ENCODE measurements around the gene POU3F3.

Gene POU3F3

DNA sequence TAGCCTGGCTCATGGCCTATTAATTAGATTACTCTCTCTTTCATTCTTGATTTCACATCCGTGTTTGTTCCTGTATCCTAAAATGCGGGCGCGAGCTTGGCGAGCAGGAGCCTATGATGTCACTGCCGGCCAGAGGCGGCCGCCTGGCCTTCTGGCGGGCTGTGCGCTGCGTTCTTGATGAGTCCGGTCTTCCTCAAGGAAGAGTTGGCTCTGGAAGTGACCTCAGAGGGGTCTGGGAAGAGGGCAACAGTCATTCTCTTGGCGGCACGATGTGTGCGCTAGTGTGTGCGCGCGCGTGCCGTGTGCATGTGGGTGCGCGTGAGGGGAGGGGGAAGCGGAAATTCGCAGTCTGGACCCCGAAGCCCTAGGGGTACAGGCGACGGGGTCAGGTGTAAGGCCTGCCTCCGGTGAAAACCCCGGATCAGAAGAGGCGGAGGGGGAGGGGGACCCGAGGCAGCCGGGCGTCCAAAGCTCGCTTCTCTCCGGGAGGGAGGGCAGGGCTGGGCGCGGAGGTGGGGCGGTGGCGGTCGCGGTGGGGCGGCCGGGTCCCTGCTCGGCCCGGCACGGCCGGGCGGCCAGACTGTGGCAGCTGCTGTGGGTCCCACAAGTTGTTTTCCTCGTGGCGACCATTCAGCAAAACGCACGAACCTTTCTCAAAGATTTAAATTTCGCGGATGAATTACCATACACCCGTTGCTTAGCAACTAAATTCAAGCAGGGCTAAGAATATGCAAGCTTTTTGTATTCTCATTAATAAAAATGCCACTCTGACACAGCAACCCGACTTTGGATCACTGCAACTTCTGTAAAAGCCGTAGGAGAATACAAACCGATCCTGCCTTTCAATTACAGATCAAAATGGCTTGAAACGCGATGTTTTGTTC is 8.4 kb downstream of the POU3F3 start:
- no peak for DNase-seq

DNA sequence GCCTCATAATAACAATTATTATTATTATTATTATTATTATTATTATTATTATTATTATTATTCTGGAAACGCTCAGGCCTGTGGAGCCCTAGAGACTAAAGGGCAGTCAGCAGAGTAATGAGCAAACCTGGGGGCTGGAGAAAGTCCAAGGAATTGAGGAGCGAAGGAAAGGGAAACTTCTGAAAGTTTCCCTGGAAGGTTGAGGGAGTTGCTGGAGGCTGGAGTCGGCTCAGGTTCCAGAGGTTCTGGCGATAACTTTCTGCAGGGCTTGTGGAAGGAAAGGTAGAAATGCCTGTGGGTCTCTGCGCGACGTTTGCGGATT is 9.2 kb downstream of the POU3F3 start:
- no peak for DNase-seq

DNA sequence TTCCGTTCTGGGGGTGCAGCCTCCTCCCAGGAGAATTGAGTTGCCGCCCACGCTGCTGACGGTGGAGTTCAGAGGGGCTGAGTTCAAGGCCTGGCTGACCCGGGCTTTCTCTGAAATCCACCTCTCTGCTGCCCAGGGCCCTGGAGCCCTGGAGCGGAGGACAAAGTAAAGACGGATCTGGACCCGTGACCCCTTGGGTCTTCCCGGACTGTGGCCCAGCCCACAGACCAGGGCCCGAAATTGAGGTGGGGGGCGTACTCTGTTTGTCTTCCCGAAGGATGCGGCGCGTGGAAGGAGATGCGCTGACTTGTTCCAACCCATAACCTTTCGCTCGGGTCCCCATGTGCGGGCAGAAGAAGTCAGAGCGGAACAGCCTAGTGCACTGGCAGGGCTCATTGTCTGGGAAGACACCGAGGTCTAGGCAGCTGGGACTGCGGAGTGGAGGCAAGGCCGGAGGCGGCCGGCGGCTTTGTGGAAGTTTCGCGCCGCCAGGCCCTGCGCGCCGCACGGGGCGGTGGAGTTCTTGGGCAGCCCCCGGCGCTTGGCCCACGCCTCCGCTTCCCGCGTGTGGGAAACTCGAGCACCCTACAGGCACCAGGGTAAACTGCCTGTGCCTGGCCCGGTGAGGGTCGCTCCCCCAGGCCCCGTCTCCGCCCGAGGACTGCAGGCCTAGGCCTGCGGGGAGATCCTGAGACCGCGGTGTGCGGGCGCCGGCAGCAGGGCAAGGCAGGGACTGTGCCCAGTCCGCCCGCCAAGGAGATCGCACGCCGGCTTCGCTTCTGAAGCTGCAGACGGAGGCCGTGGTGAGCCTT is 9.8 kb downstream of the POU3F3 start:
- no peak for DNase-seq

DNA sequence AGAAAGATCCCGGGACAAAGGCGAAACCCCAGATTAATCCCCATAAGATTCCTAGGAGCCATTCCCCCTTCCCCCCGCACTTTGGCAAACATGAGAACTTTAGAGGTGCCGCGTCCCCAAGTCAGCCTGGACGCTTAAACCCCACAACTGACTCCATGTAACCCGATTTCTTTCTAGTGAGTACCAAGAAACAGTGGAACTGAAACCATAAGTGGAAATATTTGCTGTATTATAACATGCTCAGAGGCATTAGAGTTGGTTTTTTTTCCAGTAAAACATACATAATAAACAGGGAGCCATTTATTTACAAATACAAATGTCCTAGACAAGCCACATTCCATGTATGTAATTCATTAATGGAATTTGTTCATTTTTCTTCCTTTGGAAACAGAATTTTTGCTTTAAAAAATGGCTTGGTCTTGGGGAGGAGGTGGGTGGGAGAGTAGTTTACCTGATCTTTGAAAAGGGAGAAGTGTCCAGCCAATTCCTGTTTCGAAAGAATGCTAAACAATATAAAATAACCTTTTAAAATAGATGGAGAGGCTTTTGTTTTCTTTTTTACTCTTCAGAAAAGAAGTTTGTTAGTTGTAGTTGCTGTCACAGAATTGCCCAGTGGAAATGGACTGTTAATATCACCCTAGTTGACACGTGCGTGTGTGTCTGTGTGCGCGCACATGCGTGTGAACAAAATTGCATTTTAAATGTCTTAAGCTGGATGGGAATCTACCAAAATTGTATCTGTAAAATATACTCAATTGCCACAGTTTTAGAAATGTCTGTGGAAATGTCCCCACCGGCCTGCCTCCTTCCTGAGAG is 10.6 kb downstream of the POU3F3 start:
- no peak for DNase-seq

DNA sequence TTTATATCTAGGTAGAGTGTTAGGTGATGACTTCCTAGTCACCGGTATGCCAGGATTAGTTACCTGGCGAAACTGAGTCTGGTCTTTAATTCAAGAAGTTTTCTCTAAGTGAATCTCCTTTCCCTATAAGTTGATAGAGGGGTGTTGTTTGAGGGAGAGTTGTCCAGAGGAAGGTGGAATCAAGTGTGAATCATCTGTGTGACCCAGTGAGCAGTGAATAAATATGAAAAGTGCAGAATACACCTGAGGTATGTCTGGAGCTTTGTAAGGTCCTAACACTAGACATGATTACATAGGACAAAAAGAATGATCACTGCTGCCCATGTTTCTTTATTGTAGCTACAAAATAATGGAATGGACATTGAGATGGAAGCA is 11.2 kb downstream of the POU3F3 start:
- no peak for DNase-seq

DNA sequence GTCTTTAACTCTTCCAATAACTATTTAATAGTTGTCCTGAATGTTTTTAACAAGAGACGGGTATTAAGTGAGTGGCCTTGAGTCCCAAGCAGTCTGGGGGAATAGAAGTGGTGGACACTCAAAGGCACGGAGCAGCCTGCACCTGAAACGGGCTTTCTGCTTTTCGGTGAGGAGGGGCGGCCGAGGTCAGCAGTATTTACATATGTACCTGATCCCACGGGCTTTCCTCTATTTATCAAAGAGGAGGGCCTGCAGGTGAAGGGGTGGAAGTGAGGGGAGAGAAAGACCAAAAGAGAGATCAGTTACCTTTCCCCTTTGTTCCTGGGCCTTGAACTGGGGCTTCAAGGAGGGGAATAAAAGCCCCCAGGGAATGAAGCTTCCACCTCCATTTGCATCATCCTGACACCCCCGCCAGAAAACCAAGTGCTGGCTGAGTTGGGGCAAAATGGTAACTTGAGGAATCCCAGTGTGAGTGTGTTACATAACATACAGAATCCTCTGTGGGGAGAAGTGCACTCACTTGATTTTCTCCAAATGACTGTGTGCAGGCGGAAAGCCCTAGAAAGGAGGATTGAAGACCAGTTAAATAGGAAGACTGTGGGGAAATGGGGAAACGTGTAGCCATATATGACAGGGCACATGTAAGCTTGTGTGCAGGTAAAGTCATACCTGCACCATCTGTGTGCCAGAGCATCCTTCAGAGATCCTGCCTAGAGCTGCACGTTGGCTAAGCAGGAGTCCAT is 12.4 kb downstream of the POU3F3 start:
- DNase-seq, result no peak

DNA sequence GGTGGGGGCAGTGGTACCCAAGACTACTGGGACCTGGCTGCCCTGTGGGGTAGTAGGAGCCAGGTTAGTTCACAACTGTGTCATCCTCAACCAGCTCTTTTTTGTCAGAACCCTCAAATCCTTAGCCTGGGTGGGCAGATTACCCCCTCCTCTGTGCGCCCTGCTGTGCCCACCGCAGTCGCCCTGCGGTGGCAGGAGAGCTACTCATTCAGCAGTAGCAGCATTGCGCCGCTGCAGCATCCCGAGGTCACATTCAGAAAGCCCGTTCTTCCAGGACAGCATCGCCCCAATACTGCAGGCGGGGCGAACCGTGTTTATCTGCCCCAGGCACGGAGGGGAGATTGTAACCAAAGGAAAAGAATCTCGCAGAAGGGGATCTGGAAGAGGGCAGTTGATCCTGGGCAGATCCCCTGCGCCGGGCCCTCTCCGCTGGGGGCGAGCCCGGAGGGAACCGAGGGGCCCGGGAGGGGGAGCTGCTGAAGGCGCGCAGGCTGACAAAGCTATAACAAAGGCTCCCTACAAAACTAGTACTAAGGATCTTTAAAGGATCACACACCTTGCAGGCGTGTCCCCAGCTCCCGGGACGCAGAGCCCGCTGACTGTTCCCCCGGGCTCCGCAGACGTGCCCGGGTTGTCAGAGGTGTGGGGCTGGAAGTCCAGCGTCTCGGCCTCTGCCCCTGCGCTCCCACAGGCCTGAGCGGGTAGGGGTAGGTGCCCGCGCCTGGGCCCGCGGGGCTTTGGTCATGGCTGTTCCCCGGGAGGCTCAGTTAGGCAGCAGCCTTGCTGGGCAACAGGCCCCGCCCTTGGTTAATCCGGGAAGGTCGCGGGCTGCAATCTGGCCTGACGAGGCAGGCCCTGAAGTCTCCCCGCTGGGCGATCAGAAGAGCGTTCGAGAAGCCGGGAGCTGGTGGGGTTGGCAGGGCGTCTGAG is 13.2 kb downstream of the POU3F3 start:
- no peak for DNase-seq

DNA sequence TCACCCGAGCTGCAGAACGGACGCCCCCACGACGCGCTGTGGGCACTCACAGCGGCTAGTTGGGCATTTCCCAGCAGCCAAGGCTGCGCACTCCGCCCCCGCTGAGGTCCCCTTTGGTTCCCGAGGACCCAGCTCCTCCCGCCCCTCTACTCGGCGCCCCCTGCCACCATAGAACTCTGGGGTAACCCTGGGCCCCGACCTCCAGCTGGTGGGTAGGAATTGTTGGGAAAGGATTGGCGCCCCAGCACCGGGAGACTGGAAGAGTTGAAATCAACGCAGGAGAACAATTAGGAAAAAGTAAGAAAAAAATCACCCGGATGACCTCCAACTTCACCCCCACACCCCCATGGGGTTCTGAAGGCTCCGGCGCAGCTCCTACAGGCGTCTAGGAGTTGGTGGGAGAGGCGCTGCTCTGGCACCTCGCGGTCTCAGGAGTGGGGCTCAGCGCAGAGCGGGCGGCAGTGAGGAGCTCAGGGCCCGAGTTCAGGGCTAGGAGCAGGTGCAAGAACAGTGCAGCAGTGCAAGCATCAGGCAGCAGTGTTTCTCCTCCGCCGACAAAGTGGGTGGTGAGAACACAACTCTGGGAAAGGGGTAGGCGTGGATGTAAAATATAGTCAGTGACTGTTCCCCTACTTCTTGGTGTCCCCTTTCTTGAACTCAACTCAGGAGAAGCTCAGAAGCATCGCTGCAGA is 14.0 kb downstream of the POU3F3 start:
- no peak for DNase-seq

DNA sequence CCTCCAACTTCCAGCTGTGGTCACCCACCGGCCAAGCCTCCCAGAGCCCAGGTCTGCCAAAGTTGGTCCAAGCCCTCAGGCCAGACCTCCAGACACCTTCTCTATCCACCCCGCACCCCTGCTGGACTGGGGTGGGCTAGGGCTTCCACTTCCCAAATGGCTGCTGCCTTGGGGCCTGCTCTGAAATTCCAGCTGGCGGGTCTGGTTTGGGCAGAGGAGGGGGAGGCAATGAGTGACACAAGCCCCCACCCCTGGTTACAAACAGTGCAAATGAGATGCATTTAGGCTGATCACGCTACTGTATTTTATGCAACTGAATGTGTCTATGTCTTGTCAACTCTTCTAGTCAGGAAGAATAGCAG is 14.6 kb downstream of the POU3F3 start:
- no peak for DNase-seq

DNA sequence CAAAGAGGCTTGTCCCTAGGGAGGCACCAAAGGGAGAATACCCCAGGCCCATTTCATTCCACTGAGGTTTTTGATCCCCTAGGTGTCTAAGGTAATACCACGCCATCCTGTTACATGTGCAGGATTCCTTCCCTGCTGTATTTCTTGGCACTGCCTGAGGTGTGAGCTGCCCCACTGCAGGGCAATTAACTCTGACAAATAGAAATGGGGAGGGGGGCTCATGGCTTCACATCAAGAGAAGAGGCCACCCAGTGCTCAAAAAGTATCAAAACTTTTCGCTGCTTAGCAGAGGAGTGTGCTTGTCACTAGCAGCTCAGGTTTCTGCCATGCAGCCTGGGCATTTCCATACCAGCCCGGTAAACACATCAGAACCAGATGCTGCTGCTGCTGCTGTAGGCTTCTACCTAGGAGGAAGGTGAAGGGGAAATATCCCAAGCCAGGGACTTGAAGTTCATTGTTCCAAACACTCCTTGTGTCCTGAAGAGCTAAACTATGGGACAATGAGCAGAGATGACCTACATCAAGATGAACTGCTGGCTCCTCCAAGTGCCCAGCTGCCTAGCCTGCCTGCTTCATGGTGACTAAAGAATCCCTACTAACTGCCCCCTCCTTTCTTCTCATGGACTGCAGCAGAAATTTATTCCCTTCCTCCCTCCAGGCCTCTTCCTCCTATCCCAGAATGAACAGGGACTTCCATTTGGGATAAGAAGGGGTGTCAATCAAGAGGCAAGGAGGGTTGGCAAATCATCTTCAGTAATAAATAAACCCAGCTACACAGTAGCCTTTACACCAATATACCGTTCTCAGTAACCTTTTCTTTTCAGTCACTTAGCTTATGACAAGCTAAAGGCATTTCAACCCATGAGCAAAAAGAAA is 16.4 kb downstream of the POU3F3 start:
- DNase-seq, result no peak

DNA sequence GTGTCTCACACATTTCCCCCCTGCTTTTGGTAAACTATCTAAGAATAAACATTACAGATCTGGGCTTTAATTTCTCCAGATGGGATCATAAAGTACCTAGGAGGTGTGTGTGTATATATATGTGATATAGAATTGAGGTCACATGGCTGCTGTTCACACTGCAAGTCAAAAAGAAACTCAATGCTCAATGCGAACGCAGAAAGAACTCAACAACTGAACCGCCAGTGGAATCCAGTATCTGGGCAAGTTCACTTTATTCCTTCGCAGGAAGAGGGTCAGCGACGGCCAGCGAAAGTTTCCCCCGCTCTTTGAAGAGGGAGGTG is 17.7 kb downstream of the POU3F3 start:
- DNase-seq, result no peak

DNA sequence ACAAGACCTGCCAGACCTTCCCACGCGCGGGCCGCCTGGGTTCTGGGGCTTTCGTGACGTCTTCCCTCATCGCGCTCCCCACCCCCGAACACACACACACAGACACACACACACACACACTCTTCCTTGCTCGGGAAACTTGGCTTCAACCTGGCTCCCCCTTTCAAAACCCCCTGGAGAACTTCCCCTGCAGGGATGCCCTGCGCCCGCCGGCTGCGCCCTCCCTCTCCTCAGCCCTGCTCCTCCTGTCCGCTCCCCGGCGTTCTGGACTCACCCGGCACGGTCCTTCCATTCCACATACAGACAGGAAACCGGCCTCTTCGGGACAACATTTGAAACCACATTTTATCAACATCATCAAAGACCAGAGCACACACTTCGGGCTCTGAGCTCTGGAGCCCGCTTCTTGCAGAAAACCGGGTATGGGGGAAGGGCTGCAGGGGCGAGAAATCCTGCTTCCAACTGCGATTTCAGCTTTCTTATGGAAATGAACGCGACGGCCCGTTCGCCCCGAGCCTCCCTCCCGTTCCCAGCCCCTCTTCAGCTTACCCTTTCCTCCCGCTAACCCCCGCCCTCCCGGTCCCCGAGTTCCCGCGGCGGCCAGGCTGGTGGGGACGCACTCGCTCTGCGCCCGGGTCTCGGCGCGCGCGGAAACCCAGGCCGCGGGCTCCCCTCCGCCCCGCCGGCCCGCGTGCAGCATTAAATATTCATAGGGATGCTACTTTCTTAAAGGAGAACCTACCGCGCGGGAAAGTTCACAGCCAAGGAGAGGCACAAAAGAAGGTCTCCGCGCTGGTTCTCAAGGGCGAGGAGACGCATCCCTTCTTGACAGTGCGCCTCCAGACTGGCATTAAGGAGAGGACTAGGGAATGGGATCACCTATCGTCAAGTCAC is 18.3 kb downstream of the POU3F3 start:
- DNase-seq, result no peak

DNA sequence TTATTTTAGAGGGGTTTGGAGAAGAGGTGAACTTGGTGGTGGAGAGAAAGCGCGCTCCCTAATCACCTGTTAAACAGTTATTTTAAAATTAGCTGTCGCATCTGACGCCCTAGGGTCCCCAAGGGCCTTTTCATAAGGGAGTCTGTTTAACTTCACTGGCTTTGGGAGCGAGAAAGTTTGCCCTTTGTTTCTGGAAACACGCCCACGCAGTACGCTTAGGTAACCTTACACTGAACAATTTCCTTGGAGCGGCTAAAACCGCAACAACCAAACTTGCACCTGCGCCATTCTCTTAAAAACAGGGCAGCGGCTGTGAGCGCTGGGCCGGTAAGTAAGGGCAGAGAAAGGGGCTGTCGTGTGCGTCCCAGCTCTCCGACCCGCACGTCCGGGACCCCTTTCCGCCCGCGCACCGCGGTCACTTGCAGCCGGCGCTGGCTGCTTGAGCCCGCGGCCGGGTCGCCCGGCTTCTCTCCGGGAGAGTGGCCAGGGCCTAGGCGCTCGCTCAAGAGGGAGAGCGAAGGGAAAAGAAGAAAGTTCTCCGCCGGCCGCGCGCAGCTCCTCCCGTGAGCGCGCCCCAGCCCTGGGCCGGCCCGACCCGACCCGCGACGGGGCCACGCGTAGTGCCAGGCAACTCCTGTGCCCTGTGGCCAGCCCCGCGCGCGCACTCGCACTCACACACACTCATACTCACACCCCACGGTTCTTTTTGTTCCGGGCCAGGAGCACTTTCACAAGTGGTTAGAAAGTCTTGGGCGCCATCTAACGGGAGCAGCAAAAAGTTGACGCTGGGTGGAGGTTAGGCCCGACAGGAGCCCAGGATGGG is 19.2 kb downstream of the POU3F3 start:
- no peak for DNase-seq

DNA sequence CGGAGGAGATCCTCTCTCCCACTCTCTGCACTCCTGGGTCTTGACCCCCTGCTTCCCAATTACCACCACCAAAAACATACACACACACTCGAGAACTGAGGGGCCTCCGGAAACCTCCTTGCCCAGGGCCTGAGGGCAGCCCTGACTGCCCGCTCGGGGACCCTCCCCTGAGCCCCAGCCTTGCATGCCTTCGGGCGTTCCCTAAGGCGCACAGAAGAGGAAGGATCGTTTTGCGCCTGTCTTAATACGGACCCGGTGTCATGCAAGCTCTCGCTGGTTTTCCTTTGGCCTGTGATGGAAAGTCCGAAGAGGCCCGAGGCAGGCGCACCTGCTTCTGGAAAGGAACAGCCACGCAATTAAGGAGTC is 19.8 kb downstream of the POU3F3 start:
- DNase-seq, result no peak

DNA sequence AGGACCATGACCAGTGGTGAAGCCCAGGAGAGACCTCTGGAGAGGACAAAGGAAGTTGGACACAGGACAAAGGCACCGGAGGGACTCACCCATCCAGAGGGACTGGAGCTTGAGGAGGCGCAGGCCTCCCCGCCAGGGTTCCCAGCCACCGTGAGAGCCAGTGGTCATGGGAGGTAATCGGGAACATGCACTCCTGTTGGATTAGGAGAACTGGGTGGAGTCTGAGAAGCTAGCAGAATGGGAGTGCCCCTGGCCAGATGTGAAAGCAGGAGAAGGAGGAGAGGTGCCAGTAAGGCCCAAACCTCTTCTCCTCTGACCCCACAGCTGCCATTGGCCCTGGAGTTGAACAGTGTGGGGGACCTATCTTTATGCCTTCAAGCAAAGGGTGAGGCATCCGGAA is 20.3 kb downstream of the POU3F3 start:
- no peak for DNase-seq

DNA sequence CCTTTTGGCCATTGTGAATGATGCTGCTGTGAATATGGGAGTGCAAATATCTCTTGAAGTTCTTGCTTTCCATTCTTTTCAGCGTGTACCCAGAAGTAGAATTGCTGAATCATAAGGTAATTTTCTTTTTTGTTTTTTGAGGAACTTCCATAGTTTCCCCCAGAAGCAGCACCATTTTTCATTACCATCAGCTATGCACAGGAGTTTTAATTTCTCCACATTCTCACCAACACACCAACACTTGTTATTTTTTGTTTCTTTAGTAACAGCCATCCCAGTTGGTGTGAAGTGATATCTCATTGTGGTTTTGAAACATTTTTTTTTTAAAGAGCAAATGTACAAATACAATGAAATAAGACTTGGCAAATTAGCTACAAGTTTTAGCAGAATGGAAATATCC is 21.3 kb downstream of the POU3F3 start:
- no peak for DNase-seq

DNA sequence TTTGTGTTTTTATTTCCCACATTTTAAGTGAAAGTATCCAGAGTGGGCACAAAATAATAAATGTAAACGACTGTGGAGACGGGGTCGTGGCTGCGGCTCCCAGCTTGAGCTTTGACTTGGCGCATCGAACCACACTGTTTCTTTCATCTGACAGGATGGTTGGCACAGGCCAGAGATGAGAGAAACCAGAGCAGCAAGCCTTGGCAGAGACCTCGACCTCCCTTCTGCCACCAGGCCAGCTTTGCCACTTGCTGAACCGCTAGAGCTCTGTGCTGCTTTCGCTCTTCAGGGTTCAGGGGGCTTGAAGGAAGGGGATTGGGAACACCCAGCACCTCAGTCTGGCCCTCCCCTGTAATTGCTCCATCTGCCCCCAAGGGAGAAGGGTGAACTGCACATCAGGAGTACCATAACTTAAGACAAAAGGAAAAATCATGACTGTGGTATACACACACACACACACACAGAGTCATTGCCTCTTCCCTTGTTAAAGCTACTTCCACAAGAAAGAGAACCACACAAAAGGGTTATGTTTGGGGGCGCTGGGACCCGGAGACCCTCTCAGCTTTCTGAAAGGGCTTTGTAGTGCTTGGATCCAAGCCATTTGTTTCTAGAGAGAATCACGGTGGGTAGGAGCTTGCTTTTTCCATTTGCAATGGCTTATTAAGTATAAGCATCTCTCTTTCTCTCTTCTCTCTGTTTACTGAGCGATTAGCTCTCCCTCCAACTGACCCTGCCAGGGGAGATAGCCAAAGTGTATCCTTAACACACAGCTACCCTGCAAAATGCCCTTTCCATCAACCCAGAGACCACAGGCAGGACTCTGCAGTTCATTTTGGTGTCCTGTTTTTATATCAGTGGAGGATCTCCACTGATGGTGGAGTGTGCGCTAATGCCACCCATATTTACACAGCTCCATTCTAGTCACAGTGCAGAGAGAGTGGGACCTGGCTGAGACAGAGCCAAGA is 23.0 kb downstream of the POU3F3 start:
- DNase-seq, result no peak
